HepG2 (cell line): ENCODE results near the gene GP1BA. TPM values are rescaled to one million over a fixed set of nuclear protein-coding genes. Genes with fewer than 3 reads are reported as not detected.

Source experiments
- HNRNPK ChIP-seq: fragments of 200-400 bp; formaldehyde crosslinking; IDR thresholded peaks from 2 replicates; pipeline ENCODE4 v1.6.1; 2018; ENCODE audit warnings: low read length, low read depth, moderate library complexity, mild to moderate bottlenecking; ENCODE audit not compliant: poor library complexity, severe bottlenecking
- HOXA3 ChIP-seq: sonication (generic); formaldehyde crosslinking; IDR thresholded peaks from 2 replicates; pipeline ENCODE4 v1.5.0; 2020; ENCODE audit warnings: missing genetic modification reagents
- HOXD1 ChIP-seq: sonication (generic); formaldehyde crosslinking; IDR thresholded peaks from 2 replicates; pipeline ENCODE4 v1.5.0; 2020; ENCODE audit warnings: missing genetic modification reagents
- MTA1 ChIP-seq: sonication (generic); formaldehyde crosslinking; IDR thresholded peaks from 2 replicates; pipeline ENCODE4 v1.4.0; 2020; ENCODE audit warnings: missing genetic modification reagents, mild to moderate bottlenecking, borderline replicate concordance
- MTF2 ChIP-seq: sonication (generic); formaldehyde crosslinking; IDR thresholded peaks from 2 replicates; pipeline ENCODE4 v1.5.0; 2020; ENCODE audit warnings: missing genetic modification reagents, borderline replicate concordance
- NAIF1 ChIP-seq: sonication (generic); formaldehyde crosslinking; IDR thresholded peaks from 2 replicates; pipeline ENCODE4 v1.5.0; 2020; ENCODE audit warnings: mild to moderate bottlenecking, missing genetic modification reagents, borderline replicate concordance
- NKX3-1 ChIP-seq: sonication (generic); formaldehyde crosslinking; IDR thresholded peaks from 2 replicates; pipeline ENCODE4 v1.5.0; 2020; ENCODE audit warnings: missing genetic modification reagents
- NR3C1 ChIP-seq: sonication (generic); formaldehyde crosslinking; IDR thresholded peaks from 2 replicates; pipeline ENCODE4 v1.4.0; 2020; ENCODE audit warnings: missing genetic modification reagents
- RBFOX2 ChIP-seq: fragments of 200-400 bp; formaldehyde crosslinking; IDR thresholded peaks from 2 replicates; pipeline ENCODE4 v1.6.1; 2017; ENCODE audit warnings: low read depth, mild to moderate bottlenecking, low read length
- SMARCE1 ChIP-seq: fragments of 450-650 bp; IDR thresholded peaks from 2 replicates; pipeline ENCODE4 v1.6.1; 2017; ENCODE audit warnings: borderline replicate concordance
- SRF ChIP-seq: IDR thresholded peaks from 2 replicates; pipeline ENCODE4 v1.6.1; 2011; ENCODE audit warnings: mild to moderate bottlenecking, low read depth, low read length, moderate library complexity
- THAP11 ChIP-seq: IDR thresholded peaks from 2 replicates; pipeline ENCODE4 v1.6.1; 2016; ENCODE audit warnings: missing biosample characterization, missing genetic modification reagents
- TSC22D2 ChIP-seq: sonication (generic); formaldehyde crosslinking; IDR thresholded peaks from 2 replicates; pipeline ENCODE4 v1.5.1; 2020; ENCODE audit warnings: missing genetic modification reagents, mild to moderate bottlenecking, borderline replicate concordance
- U2AF2 ChIP-seq: fragments of 200-400 bp; formaldehyde crosslinking; IDR thresholded peaks from 2 replicates; pipeline ENCODE4 v1.6.1; 2017; ENCODE audit warnings: low read depth, mild to moderate bottlenecking, low read length
- ZNF274 ChIP-seq: sonication (generic); formaldehyde crosslinking; IDR thresholded peaks from 2 replicates; pipeline ENCODE4 v1.5.1; 2020; ENCODE audit warnings: mild to moderate bottlenecking, missing genetic modification reagents
- ZNF569 ChIP-seq: sonication (generic); formaldehyde crosslinking; IDR thresholded peaks from 2 replicates; pipeline ENCODE4 v1.5.0; 2020; ENCODE audit warnings: mild to moderate bottlenecking, missing genetic modification reagents, moderate library complexity, borderline replicate concordance
- ZNF572 ChIP-seq: sonication (generic); formaldehyde crosslinking; IDR thresholded peaks from 2 replicates; pipeline ENCODE4 v1.5.1; 2020; ENCODE audit warnings: mild to moderate bottlenecking, missing genetic modification reagents
- polyA plus RNA-seq, 8 experiments: library from polyadenylated mRNA; depleted of rRNA in 3 of 8; stranded (reverse) in 7 of 8; unstranded in 1 of 8; fragments of >200 nt; fragmentation: Illumina TruSeq in 4 of 8; extraction: Trizol in 4 of 8; gene quantifications; 2 replicates each; pipeline versions ENCODE4 v1.2.1 to v1.2.3, GENCODE V29; 2011 to 2016; ENCODE audit warnings: low read depth in 4 of 8, missing spikeins in 1 of 8, mixed read lengths in 1 of 8; ENCODE audit not compliant: insufficient read depth in 1 of 8
- total RNA-seq, 5 experiments: library from RNA; depleted of rRNA; stranded (reverse); fragments of >200 nt; fragmentation: Illumina TruSeq; extraction: Trizol; gene quantifications; 2 replicates each; pipeline ENCODE4 v1.2.3, GENCODE V29; 2016; ENCODE audit warnings: low read depth in 1 of 5
- TF ChIP-seq, protein P1 (sequence below), 2 experiments: fragments of 450-650 bp in 1 of 2; sonication (generic) in 1 of 2; formaldehyde crosslinking in 1 of 2; IDR thresholded peaks; 2 replicates each; pipeline versions ENCODE4 v1.6.1 to v1.8.0; 2016 to 2022; ENCODE audit warnings: antibody characterized with exemption in 1 of 2, mild to moderate bottlenecking in 1 of 2, missing genetic modification reagents in 1 of 2
- TF ChIP-seq, protein P2 (sequence below): sonication (generic); formaldehyde crosslinking; IDR thresholded peaks from 2 replicates; pipeline ENCODE4 v1.8.0; 2022; ENCODE audit warnings: mild to moderate bottlenecking, missing genetic modification reagents, moderate library complexity
- TF ChIP-seq, protein P3 (sequence below): sonication (generic); formaldehyde crosslinking; IDR thresholded peaks from 2 replicates; pipeline ENCODE4 v1.8.1; 2022; ENCODE audit warnings: mild to moderate bottlenecking, missing genetic modification reagents

Gene GP1BA
- total and polyA plus RNA-seq, 2 of the 13 experiments (the other 11 are each of a cell fraction or from before 2014, with no cell fraction given): not detected

DNA sequence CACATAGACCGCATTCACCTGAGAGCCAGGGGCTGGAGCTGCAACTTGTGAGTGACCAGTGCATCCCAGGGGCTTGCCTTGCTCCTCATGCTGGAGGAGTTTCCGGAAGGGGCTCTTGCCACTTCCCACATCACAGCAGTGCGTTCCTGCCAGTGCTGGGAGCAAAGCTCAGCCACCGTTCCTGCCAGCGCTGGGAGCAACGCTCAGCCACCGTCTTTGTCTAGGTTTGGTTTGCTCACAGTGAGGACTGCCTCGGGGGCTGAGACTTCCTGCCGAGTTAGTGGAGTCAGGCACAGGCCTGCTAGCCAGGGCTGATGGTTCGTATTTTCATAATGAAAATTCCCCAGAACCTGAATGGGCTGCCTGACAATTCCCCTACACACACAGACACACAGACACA, 23.8 kb upstream of the GP1BA start (continued):
- TF ChIP-seq SRF (no peak), SMARCE1 (no peak), THAP11 (no peak), NKX3-1 (CRISPR knock-in tag) (no peak), U2AF2 (no peak), TSC22D2 (CRISPR knock-in tag) (no peak), NAIF1 (CRISPR knock-in tag) (peak; percentile 40; the same call in 1 of the 2 replicates), RBFOX2 (no peak), MTF2 (CRISPR knock-in tag) (no peak), HOXD1 (no peak), ZNF572 (CRISPR knock-in tag) (no peak), ZNF569 (no peak), NR3C1 (CRISPR knock-in tag) (no peak), ZNF274 (CRISPR knock-in tag) (0 out of 2 replicates have a peak, but pooled peaks have one; percentile 54), MTA1 (peak; percentile 64; the same call in 1 of the 2 replicates), HOXA3 (CRISPR knock-in tag) (peak; percentile 74; the same call in 1 of the 2 replicates), HNRNPK (no peak)
- TF ChIP-seq, protein P1, sequence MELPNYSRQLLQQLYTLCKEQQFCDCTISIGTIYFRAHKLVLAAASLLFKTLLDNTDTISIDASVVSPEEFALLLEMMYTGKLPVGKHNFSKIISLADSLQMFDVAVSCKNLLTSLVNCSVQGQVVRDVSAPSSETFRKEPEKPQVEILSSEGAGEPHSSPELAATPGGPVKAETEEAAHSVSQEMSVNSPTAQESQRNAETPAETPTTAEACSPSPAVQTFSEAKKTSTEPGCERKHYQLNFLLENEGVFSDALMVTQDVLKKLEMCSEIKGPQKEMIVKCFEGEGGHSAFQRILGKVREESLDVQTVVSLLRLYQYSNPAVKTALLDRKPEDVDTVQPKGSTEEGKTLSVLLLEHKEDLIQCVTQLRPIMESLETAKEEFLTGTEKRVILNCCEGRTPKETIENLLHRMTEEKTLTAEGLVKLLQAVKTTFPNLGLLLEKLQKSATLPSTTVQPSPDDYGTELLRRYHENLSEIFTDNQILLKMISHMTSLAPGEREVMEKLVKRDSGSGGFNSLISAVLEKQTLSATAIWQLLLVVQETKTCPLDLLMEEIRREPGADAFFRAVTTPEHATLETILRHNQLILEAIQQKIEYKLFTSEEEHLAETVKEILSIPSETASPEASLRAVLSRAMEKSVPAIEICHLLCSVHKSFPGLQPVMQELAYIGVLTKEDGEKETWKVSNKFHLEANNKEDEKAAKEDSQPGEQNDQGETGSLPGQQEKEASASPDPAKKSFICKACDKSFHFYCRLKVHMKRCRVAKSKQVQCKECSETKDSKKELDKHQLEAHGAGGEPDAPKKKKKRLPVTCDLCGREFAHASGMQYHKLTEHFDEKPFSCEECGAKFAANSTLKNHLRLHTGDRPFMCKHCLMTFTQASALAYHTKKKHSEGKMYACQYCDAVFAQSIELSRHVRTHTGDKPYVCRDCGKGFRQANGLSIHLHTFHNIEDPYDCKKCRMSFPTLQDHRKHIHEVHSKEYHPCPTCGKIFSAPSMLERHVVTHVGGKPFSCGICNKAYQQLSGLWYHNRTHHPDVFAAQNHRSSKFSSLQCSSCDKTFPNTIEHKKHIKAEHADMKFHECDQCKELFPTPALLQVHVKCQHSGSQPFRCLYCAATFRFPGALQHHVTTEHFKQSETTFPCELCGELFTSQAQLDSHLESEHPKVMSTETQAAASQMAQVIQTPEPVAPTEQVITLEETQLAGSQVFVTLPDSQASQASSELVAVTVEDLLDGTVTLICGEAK (IDR thresholded peaks at IDR 0.05): no peak
- TF ChIP-seq, protein P1 (CRISPR knock-in tag; IDR thresholded peaks at IDR 0.05): no peak; the same call in 1 of the 2 replicates
- TF ChIP-seq, protein P2, sequence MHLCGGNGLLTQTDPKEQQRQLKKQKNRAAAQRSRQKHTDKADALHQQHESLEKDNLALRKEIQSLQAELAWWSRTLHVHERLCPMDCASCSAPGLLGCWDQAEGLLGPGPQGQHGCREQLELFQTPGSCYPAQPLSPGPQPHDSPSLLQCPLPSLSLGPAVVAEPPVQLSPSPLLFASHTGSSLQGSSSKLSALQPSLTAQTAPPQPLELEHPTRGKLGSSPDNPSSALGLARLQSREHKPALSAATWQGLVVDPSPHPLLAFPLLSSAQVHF (CRISPR knock-in tag): 0 out of 2 replicates have a peak, but pooled peaks have one; percentile 25
- TF ChIP-seq, protein P3, sequence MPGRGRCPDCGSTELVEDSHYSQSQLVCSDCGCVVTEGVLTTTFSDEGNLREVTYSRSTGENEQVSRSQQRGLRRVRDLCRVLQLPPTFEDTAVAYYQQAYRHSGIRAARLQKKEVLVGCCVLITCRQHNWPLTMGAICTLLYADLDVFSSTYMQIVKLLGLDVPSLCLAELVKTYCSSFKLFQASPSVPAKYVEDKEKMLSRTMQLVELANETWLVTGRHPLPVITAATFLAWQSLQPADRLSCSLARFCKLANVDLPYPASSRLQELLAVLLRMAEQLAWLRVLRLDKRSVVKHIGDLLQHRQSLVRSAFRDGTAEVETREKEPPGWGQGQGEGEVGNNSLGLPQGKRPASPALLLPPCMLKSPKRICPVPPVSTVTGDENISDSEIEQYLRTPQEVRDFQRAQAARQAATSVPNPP (CRISPR knock-in tag): no peak
